IPS DF 4.7 (cell line): ENCODE data around the gene SLC24A5.

Source experiments
- DNase-seq: peaks from one replicate; pipeline ENCODE4 v3.0.0-alpha.2; 2013; ENCODE audit warnings: low spot score; ENCODE audit errors: extremely low read depth

The SLC24A5 gene

GRCh38 chr15:48109856-48110531 is 10.8 kb upstream of the SLC24A5 start:
- peak; percentile 16 for DNase-seq

- peak; percentile 53 for DNase-seq
These were observed 8.5 kb upstream of the SLC24A5 start for GRCh38 chr15:48112242-48112641.

DNA sequence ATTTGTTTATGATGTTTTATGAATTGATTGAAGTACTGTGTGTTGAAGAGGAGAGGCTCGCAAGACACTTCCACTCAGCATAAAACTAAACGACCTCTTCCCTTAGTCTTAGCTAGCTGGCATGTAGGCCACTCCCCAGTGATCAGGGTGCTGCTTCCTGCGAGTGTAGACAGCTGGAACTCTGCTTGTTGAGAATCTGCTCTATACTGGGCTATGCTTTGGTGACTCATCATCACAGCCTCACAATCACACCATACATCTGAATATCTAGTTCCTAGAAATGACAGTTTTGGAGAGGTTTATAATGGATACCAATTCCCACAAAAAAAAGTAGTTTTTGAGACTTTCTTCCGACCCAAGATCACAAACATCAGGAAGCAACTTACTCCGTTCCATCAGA is 1.5 kb upstream of the SLC24A5 start:
- no peak for DNase-seq

DNA sequence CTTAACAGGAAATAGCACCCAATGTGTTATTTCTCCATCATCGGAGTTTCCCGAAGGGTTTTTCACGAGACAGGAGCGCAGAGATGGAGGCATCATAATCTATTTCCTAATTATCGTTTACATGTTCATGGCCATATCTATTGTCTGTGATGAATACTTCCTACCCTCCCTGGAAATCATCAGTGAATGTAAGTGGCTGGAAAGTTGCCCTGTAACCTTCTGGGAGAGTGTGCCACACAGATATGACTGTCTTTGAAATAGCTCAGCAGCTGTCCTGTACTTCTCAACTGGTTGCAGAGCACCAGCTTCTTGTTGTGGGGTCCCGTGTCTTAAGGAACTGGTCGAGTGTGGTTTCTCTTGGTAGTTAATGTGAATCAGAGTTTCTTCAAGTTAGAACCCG is 1.1 kb downstream of the SLC24A5 start:
- DNase-seq, result no peak

GRCh38 chr15:48126667-48127355 is 6.0 kb downstream of the SLC24A5 start:
- DNase-seq, result no peak

- DNase-seq, result no peak
These were observed 10.5 kb downstream of the SLC24A5 start for GRCh38 chr15:48131324-48131723.

GRCh38 chr15:48132874-48133273 is 12.1 kb downstream of the SLC24A5 start:
- DNase-seq, result no peak

DNA sequence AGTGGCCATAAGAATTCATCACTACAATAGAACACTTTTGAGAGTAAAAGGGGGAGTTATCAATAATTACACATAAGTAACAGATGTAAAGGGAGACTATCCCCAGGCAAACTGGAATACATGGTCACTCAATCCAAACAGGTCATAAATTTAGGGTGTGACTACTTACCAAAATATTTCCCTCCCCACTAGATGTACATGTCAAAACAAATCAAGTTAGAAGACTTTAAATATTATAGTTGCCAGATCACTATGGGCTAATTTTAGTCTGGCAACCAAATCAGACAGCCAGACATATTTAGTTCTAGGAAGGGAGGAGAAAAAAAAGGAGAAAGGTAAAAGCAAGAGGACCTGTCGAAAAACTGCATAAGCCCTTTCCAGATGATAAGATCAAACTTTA is 23.1 kb downstream of the SLC24A5 start:
- DNase-seq, result no peak

GRCh38 chr15:48144889-48145288 is 24.1 kb downstream of the SLC24A5 start:
- no peak for DNase-seq

DNA sequence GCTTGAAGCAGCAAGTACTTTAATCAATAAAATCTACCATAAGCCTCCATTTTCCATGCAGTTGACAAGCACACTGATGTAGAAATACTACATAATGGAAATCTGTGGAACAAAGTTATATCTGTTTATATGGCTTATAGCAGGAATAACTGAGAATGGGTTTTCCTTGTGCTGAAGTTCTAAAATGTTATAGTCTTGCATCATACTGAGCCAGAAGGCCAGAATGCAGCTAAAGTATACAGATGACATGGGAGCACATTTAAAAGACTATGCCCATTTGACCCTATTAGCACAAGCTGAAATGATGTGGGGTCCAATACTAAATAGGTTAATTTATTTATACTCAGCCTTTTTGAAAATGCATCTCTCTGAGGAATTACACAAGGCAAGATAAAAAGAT is 25.1 kb downstream of the SLC24A5 start:
- DNase-seq, result no peak

- DNase-seq, result no peak
These were observed 26.6 kb downstream of the SLC24A5 start for GRCh38 chr15:48147358-48147757.

GRCh38 chr15:48149858-48150257 is 29.1 kb downstream of the SLC24A5 start:
- DNase-seq, result no peak

DNA sequence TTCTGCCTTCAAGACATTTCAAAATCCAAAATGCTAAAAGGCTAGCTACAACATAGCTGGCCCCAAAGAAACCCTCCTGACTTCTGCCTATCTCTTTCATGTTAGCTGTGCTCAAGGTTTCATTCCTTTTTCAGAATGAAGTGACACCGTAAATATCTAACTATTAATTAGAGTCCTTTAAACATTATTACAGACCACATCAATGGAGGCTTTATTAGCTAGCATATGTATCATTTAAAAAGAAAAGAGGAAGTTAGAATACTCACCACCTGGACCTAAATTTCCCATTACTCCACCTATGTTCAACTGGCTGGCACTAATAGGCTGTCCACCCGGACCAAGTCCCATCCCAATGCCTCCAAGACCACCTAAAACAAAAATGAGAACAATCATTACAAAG is 32.7 kb downstream of the SLC24A5 start:
- DNase-seq, result no peak

- DNase-seq, result no peak
These were observed 47.8 kb downstream of the SLC24A5 start for GRCh38 chr15:48168616-48169015.

DNA sequence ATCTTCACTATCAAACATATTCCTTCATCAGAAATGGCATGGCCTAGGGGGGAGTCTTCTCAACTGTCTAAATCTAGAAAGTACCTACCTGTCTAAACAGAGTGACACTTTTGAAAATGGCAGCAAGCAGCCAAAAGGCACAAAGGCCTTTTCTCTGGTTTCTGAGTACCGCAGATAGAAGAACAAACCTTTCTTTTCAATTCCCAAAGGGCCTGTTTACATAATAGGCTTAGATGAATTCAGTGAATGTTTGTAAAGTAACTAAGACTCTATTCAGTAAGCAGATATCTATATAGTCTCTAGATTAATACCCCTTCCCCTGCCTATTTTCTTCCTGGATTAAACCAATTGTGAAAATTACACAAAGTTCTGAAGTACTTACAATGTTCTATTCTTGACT is 50.2 kb downstream of the SLC24A5 start:
- DNase-seq, result no peak

- no peak for DNase-seq
These were observed 54.3 kb downstream of the SLC24A5 start for GRCh38 chr15:48175126-48175525.

DNA sequence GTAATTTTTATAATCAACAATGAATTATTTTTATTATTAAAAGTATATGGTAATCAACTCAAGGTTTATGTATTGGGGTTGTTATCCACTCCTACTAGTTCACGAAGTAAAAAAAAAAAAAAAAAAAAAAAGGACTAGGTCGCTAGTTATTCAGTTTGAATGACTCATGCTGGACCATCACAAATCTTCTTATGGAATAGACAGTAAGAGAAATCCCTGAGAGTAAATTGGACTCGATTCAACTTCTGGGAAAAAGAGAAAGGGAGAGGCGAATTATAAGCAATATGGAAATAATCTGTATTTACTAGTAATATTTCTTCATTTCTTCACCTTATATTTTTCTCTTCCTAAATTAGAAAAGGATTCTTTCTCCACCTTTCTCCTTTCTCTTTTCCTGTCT is 55.3 kb downstream of the SLC24A5 start:
- no peak for DNase-seq

DNA sequence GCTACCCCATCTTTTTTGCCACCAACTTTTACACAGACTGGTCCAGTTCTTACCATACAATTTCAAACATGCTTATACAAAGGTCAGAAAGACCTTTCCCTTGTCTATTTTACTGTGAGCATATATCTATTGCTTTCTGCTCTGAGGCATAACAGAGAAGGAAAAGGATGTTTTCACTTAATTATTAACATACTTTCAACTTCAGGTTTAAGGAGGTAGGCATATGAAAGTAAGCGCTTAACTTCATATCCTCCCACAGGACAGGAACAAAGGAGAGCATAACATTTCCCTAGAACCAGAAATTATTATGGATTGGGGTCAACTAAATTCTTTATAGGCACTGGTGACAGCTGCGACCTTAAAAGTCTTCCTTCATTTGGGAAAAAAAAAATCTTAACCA is 56.2 kb downstream of the SLC24A5 start:
- DNase-seq, result no peak

GRCh38 chr15:48177383-48177765 is 56.6 kb downstream of the SLC24A5 start:
- DNase-seq, result no peak

DNA sequence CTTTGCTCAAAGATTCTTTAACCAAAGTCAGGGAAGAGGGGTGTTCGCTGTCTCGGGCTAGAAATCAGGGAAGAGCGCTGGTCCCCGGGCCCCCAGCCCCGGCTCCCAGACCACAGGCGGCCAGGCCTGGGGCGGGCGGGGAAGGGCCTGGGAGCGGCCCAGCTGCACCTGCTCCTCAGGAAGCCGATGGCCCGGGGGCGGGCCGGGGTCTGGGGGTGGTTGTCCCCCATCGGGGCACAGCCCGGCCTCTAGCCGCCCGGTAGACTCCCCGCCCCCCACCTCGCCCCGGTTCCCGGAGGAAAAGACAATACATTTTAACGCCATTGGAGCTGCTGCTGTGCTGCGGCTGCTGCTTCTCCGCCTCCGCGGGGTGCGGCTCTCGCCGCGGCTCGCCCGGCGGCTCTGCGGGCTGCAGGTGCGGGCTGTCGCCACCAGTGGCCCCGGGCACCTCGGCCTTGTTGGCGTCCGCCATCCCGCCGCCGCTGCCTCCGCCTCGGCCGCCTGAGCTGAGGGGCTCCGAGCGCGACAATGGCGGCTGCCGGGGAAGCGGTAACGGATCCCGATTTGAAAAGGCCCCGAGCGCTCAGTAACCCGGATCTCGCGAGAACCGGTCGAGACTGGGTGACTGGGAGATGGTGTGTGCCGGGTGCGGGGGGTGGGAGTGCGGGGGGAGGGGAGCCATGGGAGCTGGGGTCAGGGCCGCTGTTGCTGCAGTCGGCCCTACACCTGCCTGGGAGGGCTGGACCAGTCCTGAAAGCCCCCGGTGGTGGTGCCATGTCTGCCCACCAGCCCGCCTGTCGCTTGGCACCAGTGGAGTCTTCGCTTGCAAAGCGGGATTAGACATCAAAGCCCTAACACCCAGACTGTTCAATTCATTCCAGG is 57.2 kb downstream of the SLC24A5 start, which contains the start of gene MYEF2:
Gene MYEF2, minus strand, starts transcription at position 530 of the 882 bp plus-strand sequence. Its CDS starts 58 bp downstream, at position 472.
- peak; percentile 53 for DNase-seq

DNA sequence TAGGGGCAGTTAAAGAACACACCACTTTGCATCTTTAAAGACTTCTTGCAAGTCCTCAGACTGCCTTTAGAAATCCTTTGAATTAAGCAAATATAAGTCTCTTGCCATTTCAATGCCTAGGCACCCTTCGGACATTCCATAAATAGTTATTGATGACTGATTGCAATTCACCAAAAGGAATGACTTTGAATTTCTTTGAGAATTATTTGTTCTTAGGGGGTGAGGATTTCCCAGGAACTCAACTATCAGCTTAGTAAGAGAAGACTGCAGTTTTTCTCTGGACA is 57.8 kb downstream of the SLC24A5 start:
- no peak for DNase-seq

DNA sequence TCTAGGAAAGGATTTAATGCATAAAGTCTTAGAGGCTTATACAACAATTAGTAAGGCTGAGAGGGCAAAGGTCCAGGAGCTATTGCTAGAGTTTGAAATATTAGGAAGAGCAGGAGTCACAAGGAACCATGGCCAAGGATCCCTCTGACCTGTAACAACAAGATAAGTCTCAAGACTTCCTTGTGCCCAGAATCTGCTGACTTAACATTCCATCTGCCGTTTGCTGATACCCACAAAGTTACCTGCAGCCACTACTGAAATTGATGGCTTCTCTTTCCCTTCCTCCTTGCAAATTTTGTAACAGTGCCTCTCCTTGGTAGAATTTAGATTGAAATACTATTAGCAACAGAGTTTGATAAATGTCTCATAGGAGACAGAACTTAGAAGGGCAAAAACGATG is 62.0 kb downstream of the SLC24A5 start:
- no peak for DNase-seq
